H9 (cell line): ENCODE measurements around the gene SPTBN5. TPM values are rescaled to one million over a fixed set of nuclear protein-coding genes. Genes with fewer than 3 reads are reported as not detected.

Experiments
- DNase-seq: peaks from one replicate; pipeline ENCODE4 v3.0.0-alpha.2; 2017
- H2AFZ ChIP-seq: one replicate; pipeline ENCODE4 v1.6.1; 2013; ENCODE audit warnings: mild to moderate bottlenecking, low read length, control low read depth, moderate library complexity
- H2AK5ac ChIP-seq: 2 replicates; pipeline ENCODE4 v1.6.1; 2013; ENCODE audit warnings: low read length, control low read depth, mixed read lengths; ENCODE audit not compliant: insufficient read length
- H2BK120ac ChIP-seq: one replicate; pipeline ENCODE4 v1.6.1; 2013; ENCODE audit warnings: low read depth, mild to moderate bottlenecking, low read length, control low read depth, inconsistent platforms; ENCODE audit not compliant: poor library complexity, severe bottlenecking
- H2BK12ac ChIP-seq: 2 replicates; pipeline ENCODE4 v1.6.1; 2013; ENCODE audit warnings: low read length, control low read depth, mixed read lengths, low read depth; ENCODE audit not compliant: insufficient read length
- H2BK15ac ChIP-seq: 2 replicates; pipeline ENCODE4 v1.6.1; 2013; ENCODE audit warnings: low read depth, low read length, control low read depth
- H2BK20ac ChIP-seq: one replicate; pipeline ENCODE4 v1.6.1; 2013; ENCODE audit warnings: low read depth, mild to moderate bottlenecking, low read length, control low read depth, inconsistent platforms; ENCODE audit not compliant: poor library complexity, severe bottlenecking
- H2BK5ac ChIP-seq: 2 replicates; pipeline ENCODE4 v1.6.1; 2013; ENCODE audit warnings: low read length, control low read depth, mixed read lengths; ENCODE audit not compliant: insufficient read length
- H3K14ac ChIP-seq: 2 replicates; pipeline ENCODE4 v1.6.1; 2013; ENCODE audit warnings: low read length, control low read depth; ENCODE audit not compliant: insufficient read depth
- H3K18ac ChIP-seq: 2 replicates; pipeline ENCODE4 v1.6.1; 2013; ENCODE audit warnings: low read depth, mild to moderate bottlenecking, mixed read lengths, low read length, control low read depth; ENCODE audit not compliant: insufficient read length
- H3K23ac ChIP-seq: 2 replicates; pipeline ENCODE4 v1.6.1; 2013; ENCODE audit warnings: low read length, control low read depth, mixed read lengths, low read depth; ENCODE audit not compliant: insufficient read length
- H3K23me2 ChIP-seq: 2 replicates; pipeline ENCODE4 v1.6.1; 2013; ENCODE audit warnings: low read depth, mild to moderate bottlenecking, mixed read lengths, low read length, control low read depth; ENCODE audit not compliant: insufficient read length, poor library complexity, severe bottlenecking
- H3K27ac ChIP-seq: 2 replicates; pipeline ENCODE4 v1.5.1; 2013; ENCODE audit warnings: low read length, control low read depth, mixed read lengths, low read depth; ENCODE audit not compliant: insufficient read length
- H3K27me3 ChIP-seq: 2 replicates; pipeline ENCODE4 v1.6.1; 2013; ENCODE audit warnings: low read length, control low read depth, inconsistent platforms; ENCODE audit not compliant: insufficient read depth
- H3K4ac ChIP-seq: 2 replicates; pipeline ENCODE4 v1.6.1; 2013; ENCODE audit warnings: low read depth, mild to moderate bottlenecking, control low read depth, inconsistent platforms, low read length, moderate library complexity
- H3K4me1 ChIP-seq: 2 replicates; pipeline ENCODE4 v1.6.1; 2013; ENCODE audit warnings: low read length, control low read depth, inconsistent platforms; ENCODE audit not compliant: insufficient read depth
- H3K4me2 ChIP-seq: 2 replicates; pipeline ENCODE4 v1.6.1; 2013; ENCODE audit warnings: low read length, control low read depth, mixed read lengths; ENCODE audit not compliant: insufficient read length, insufficient read depth
- H3K56ac ChIP-seq: 2 replicates; pipeline ENCODE4 v1.6.1; 2013; ENCODE audit warnings: low read depth, mild to moderate bottlenecking, mixed read lengths, low read length, control low read depth; ENCODE audit not compliant: insufficient read length
- H3K79me1 ChIP-seq: 2 replicates; pipeline ENCODE4 v1.6.1; 2013; ENCODE audit warnings: low read depth, mild to moderate bottlenecking, moderate library complexity, low read length, control low read depth, inconsistent platforms; ENCODE audit not compliant: insufficient read depth, poor library complexity, severe bottlenecking
- H3K79me2 ChIP-seq: 2 replicates; pipeline ENCODE4 v1.6.1; 2013; ENCODE audit warnings: low read length, control low read depth, inconsistent platforms; ENCODE audit not compliant: insufficient read depth
- H3K9ac ChIP-seq: 2 replicates; pipeline ENCODE4 v1.6.1; 2013; ENCODE audit warnings: low read length, control low read depth, mixed read lengths; ENCODE audit not compliant: insufficient read length; ENCODE audit errors: extremely low read depth
- H3K9me3 ChIP-seq: one replicate; pipeline ENCODE4 v1.6.1; 2013; ENCODE audit warnings: low read depth, low read length, inconsistent platforms; ENCODE audit not compliant: control insufficient read depth
- H3T11ph ChIP-seq: one replicate; pipeline ENCODE4 v1.6.1; 2013; ENCODE audit warnings: mild to moderate bottlenecking, low read length, control low read depth, inconsistent platforms
- H4K20me1 ChIP-seq: one replicate; pipeline ENCODE4 v1.6.1; 2013; ENCODE audit not compliant: control insufficient read depth, insufficient read length, insufficient read depth
- H4K5ac ChIP-seq: 2 replicates; pipeline ENCODE4 v1.6.1; 2013; ENCODE audit warnings: low read depth, mild to moderate bottlenecking, mixed read lengths, low read length, control low read depth; ENCODE audit not compliant: insufficient read length
- H4K8ac ChIP-seq: replicated peaks from 2 replicates; pipeline ENCODE4 v1.6.1; 2013; ENCODE audit warnings: low read length, control low read depth, mixed read lengths, low read depth; ENCODE audit not compliant: insufficient read length
- H4K91ac ChIP-seq: 2 replicates; pipeline ENCODE4 v1.6.1; 2013; ENCODE audit warnings: low read depth, mild to moderate bottlenecking, moderate library complexity, mixed read lengths, low read length, control low read depth; ENCODE audit not compliant: insufficient read length
- H3K27ac Mint-ChIP-seq, 3 experiments: 2 replicates in 2 of 3; 3 replicates in 1 of 3; pipeline ENCODE4 v1.8.0; 2020 to 2021; ENCODE audit warnings: mixed read lengths in 3 of 3, mild to moderate bottlenecking in 1 of 3, moderate library complexity in 1 of 3
- H3K27me3 Mint-ChIP-seq: 2 replicates; pipeline ENCODE4 v1.8.0; 2021; ENCODE audit warnings: low read depth, mild to moderate bottlenecking, moderate library complexity, mixed read lengths
- H3K36me3 Mint-ChIP-seq, 3 experiments: 2 replicates in 2 of 3; 3 replicates in 1 of 3; pipeline ENCODE4 v1.8.0; 2020 to 2021; ENCODE audit warnings: low read depth in 3 of 3, mixed read lengths in 3 of 3; ENCODE audit not compliant: insufficient read depth in 1 of 3
- H3K4me1 Mint-ChIP-seq, 2 experiments: 2 replicates each; pipeline ENCODE4 v1.8.0; 2020; ENCODE audit warnings: mixed read lengths in 2 of 2
- H3K4me3 Mint-ChIP-seq, 2 experiments: 2 replicates in 1 of 2; 3 replicates in 1 of 2; pipeline ENCODE4 v1.8.0; 2020 to 2021; ENCODE audit warnings: mild to moderate bottlenecking in 2 of 2, mixed read lengths in 2 of 2, moderate library complexity in 1 of 2
- H3K9me3 Mint-ChIP-seq, 2 experiments: 2 replicates in 1 of 2; 3 replicates in 1 of 2; pipeline ENCODE4 v1.8.0; 2020; ENCODE audit warnings: mild to moderate bottlenecking in 2 of 2, mixed read lengths in 2 of 2, moderate library complexity in 1 of 2
- CTCF ChIP-seq: fragments of 200-600 bp; sonication (generic); conservative IDR thresholded peaks from 3 replicates; pipeline ENCODE4 v1.8.0; 2021; ENCODE audit warnings: antibody characterized with exemption, mild to moderate bottlenecking
- WGBS: extraction: QIAGEN DNeasy Blood & Tissue Kit; methylation state at CpG from one replicate; pipeline ENCODE4 v1.1.7; 2013; ENCODE audit warnings: missing lambda C conversion rate, low lambda C conversion rate, mixed read lengths; ENCODE audit not compliant: insufficient read length; ENCODE audit errors: extremely low coverage; 5-methylcytosine and 5-hydroxymethylcytosine counted together
- total RNA-seq: library from RNA; stranded (reverse); gene quantifications from 2 replicates; pipeline ENCODE4 v1.2.1, GENCODE V29; 2021

SPTBN5 gene
- total RNA-seq, 1 experiment from 2014 or later = 0.90 TPM

- no CpG with 5 or more reads among the region's 5 CpGs for WGBS
Observed at GRCh38 chr15:41814534-41814933, 79.3 kb downstream of the SPTBN5 start.

More at GRCh38 chr15:41814534-41814933, 79.3 kb downstream of the SPTBN5 start:
- no peaks in the 10 kb centered on the region for H3K9me3 ChIP-seq
- H4K8ac ChIP-seq = no peak overlapping the region
- H3K27me3 ChIP-seq = no peaks in the 10 kb centered on the region
- H2BK12ac ChIP-seq = no peak overlapping the region
- no peak overlapping the region for H2BK15ac ChIP-seq
- Mint-ChIP-seq H3K36me3 (peaks cover 3 to 12% (median 3%) of the 10 kb centered on the region in 3 experiments; a peak in 5 of 7 replicates), H3K27me3 (no peaks in the 10 kb centered on the region), H3K27ac (no peak overlapping the region), H3K4me3 (no peak overlapping the region), H3K4me1 (peaks cover 0 to 5% of the 10 kb centered on the region in 2 experiments; a peak in 2 of 4 replicates), H3K9me3 (no peaks in the 10 kb centered on the region)
- no peak overlapping the region for H4K5ac ChIP-seq
- H4K20me1 ChIP-seq = no peaks in the 10 kb centered on the region
- no peaks in the 10 kb centered on the region for H3K4me1 ChIP-seq
- no peaks in the 10 kb centered on the region for H3K23me2 ChIP-seq
- no peak overlapping the region for H3T11ph ChIP-seq
- no peak overlapping the region for H3K9ac ChIP-seq
- H3K4ac ChIP-seq = no peak overlapping the region
- H2BK20ac ChIP-seq = no peak overlapping the region
- H2AFZ ChIP-seq = no peak overlapping the region
- no peaks in the 10 kb centered on the region for H3K79me2 ChIP-seq
- no peak overlapping the region for H2AK5ac ChIP-seq
- H2BK5ac ChIP-seq = no peak overlapping the region
- no peak overlapping the region for H4K91ac ChIP-seq
- H3K23ac ChIP-seq = no peak overlapping the region
- H2BK120ac ChIP-seq = no peak overlapping the region
- no peak overlapping the region for H3K18ac ChIP-seq
- no peak overlapping the region for H3K4me2 ChIP-seq
- no peak overlapping the region for H3K27ac ChIP-seq
- H3K79me1 ChIP-seq = no peaks in the 10 kb centered on the region
- no peak for DNase-seq
- TF ChIP-seq CTCF = no peak
- no peak overlapping the region for H3K14ac ChIP-seq
- no peak overlapping the region for H3K56ac ChIP-seq
